Thyroid gland (tissue), 4 donors: ENCODE measurements around the gene EFCAB7.

Source experiments
- CTCF ChIP-seq, 6 experiments: fragments of 200-600 bp in 3 of 6; fragments of 450-650 bp in 3 of 6; sonication (generic) in 3 of 6; IDR thresholded peaks; one replicate each; pipeline ENCODE4 v1.5.1; 2016 to 2019; ENCODE audit warnings: antibody characterized with exemption in 6 of 6, mild to moderate bottlenecking in 2 of 6, inconsistent platforms in 1 of 6, moderate library complexity in 1 of 6
- POLR2A ChIP-seq, 2 donors: fragments of 450-650 bp; IDR thresholded peaks; one replicate each; pipeline ENCODE4 v1.6.1; 2017; ENCODE audit warnings: antibody characterized with exemption in 2 of 2, mild to moderate bottlenecking in 2 of 2, moderate library complexity in 1 of 2

- no peak for TF ChIP-seq CTCF (IDR thresholded peaks at IDR 0.05)
- TF ChIP-seq POLR2A (IDR thresholded peaks at IDR 0.05) = no peak
These were observed 16.5 kb upstream of the EFCAB7 start for GRCh38 chr1:63506782-63507181.
